K562 (cell line): Measurements from ENCODE around the gene KHSRP. TPM values are rescaled to one million over a fixed set of nuclear protein-coding genes. Genes with fewer than 3 reads are reported as not detected.

Source experiments
- ATAC-seq: fragments of 200-7000 bp; cut with Tn5 transposase; 3 replicates; pipeline ENCODE4 v1.9.1; 2020; ENCODE audit warnings: moderate library complexity
- BruUV-seq: library from RNA; stranded (reverse); fragments of 400-500 nt; replicated peaks from 2 replicates; lab custom pipeline; 2021; lab: Mats Ljungman, UMichigan
- CTCF ChIA-PET: fragments of 300-600 bp; formaldehyde crosslinking; extraction: SDS; loops from one replicate; lab custom pipeline; 2021; ENCODE audit warnings: low intra/inter-chr PET ratio; lab: Yijun Ruan, JAX
- POLR2A ChIA-PET: fragments of 300-600, 350-650 bp; sonication (Branson Sonifier 250); formaldehyde crosslinking; extraction: SDS; loops from one replicate; lab custom pipeline; 2021; ENCODE audit warnings: antibody characterized with exemption, inconsistent platforms; lab: Yijun Ruan, JAX
- DNase-seq, 4 experiments: peaks; one replicate each; pipeline versions ENCODE4 v3.0.0 to v3.0.0-alpha.2; 2011 to 2018; ENCODE audit warnings: low spot score in 3 of 4, mixed read lengths in 3 of 4; ENCODE audit errors: extremely low read depth in 1 of 4
- FAIRE-seq: peaks from 2 replicates; lab custom pipeline; 2011; peaks lifted over from hg19 to GRCh38; lab: Jason Lieb, UNC
- H2AFZ ChIP-seq: 2 replicates; pipeline ENCODE4 v1.6.0; 2011; ENCODE audit warnings: low read depth, low read length, control low read depth, inconsistent platforms
- H3K27ac ChIP-seq: fragments of 200-600 bp; 3 replicates; pipeline ENCODE4 v1.8.0; 2011; ENCODE audit warnings: low read depth, mild to moderate bottlenecking, control low read depth, inconsistent platforms, low read length, moderate library complexity, mixed read lengths; ENCODE audit errors: extremely low read depth
- H3K27me3 ChIP-seq, 2 experiments: fragments of 300-600 bp in 1 of 2; 2 replicates in 1 of 2; 3 replicates in 1 of 2; pipeline versions ENCODE4 v1.6.0 to v1.8.0; 2011; ENCODE audit warnings: inconsistent platforms in 2 of 2, low read length in 2 of 2, mild to moderate bottlenecking in 1 of 2, mixed read lengths in 1 of 2, moderate library complexity in 1 of 2; ENCODE audit not compliant: control insufficient read depth in 2 of 2, insufficient read depth in 2 of 2
- H3K36me3 ChIP-seq: fragments of 300-600 bp; 3 replicates; pipeline ENCODE4 v1.8.0; 2011; ENCODE audit warnings: mild to moderate bottlenecking, low read length, inconsistent platforms; ENCODE audit not compliant: control insufficient read depth, insufficient read depth
- H3K4me1 ChIP-seq, 2 experiments: fragments of 200-600 bp in 1 of 2; replicated peaks in 1 of 2; 2 replicates in 1 of 2; 3 replicates in 1 of 2; pipeline versions ENCODE4 v1.5.1 to v1.8.0; 2011; ENCODE audit warnings: inconsistent platforms in 2 of 2, low read length in 2 of 2, mild to moderate bottlenecking in 1 of 2, mixed read lengths in 1 of 2, moderate library complexity in 1 of 2; ENCODE audit not compliant: control insufficient read depth in 2 of 2, insufficient read depth in 2 of 2
- H3K4me2 ChIP-seq: 2 replicates; pipeline ENCODE4 v1.6.1; 2011; ENCODE audit warnings: low read length, control low read depth, inconsistent platforms, mixed read lengths; ENCODE audit not compliant: insufficient read depth
- H3K4me3 ChIP-seq: fragments of 200-600 bp; sonication (generic), shearing (Covaris generic); 2 replicates; pipeline ENCODE4 v1.5.1; 2016; ENCODE audit warnings: control low read depth, inconsistent platforms
- H3K79me2 ChIP-seq: fragments of 200-600 bp; 3 replicates; pipeline ENCODE4 v1.8.0; 2011; ENCODE audit warnings: low read length, inconsistent platforms; ENCODE audit not compliant: control insufficient read depth, insufficient read depth
- H3K9ac ChIP-seq, 2 experiments: 2 replicates each; pipeline versions ENCODE4 v1.6.0 to v1.6.1; 2011; ENCODE audit warnings: low read depth in 2 of 2, low read length in 2 of 2, control low read depth in 1 of 2, inconsistent platforms in 1 of 2, mild to moderate bottlenecking in 1 of 2, mixed read lengths in 1 of 2; ENCODE audit not compliant: insufficient read depth in 1 of 2
- H3K9me1 ChIP-seq: one replicate; pipeline ENCODE4 v1.6.0; 2011; ENCODE audit warnings: inconsistent platforms, mild to moderate bottlenecking, low read length, moderate library complexity; ENCODE audit not compliant: control insufficient read depth, insufficient read depth
- H3K9me3 ChIP-seq: replicated peaks from 2 replicates; pipeline ENCODE4 v1.5.1; 2011; ENCODE audit warnings: low read depth, low read length, inconsistent platforms; ENCODE audit not compliant: control insufficient read depth, insufficient read depth
- H4K20me1 ChIP-seq: replicated peaks from 2 replicates; pipeline ENCODE4 v1.6.1; 2011; ENCODE audit warnings: low read length, inconsistent platforms, mixed read lengths; ENCODE audit not compliant: control insufficient read depth, insufficient read depth
- CBX2 ChIP-seq: fragments of 200-600 bp; sonication (generic); IDR thresholded peaks from one replicate; pipeline ENCODE4 v1.6.1; 2012; ENCODE audit warnings: mild to moderate bottlenecking, low read length, inconsistent platforms; ENCODE audit not compliant: insufficient read depth, poor library complexity, severe bottlenecking
- MCM5 ChIP-seq: fragments of 450-650 bp; IDR thresholded peaks from 2 replicates; pipeline ENCODE4 v1.6.1; 2016; ENCODE audit warnings: low read depth
- NR4A1 ChIP-seq, 2 experiments: fragments of 250-450 bp in 1 of 2; fragments of 450-650 bp in 1 of 2; sonication (Bioruptor Pico) in 1 of 2; IDR thresholded peaks; 2 replicates each; pipeline versions ENCODE4 v1.4.0 to v1.6.1; 2016 to 2020; ENCODE audit warnings: mild to moderate bottlenecking in 2 of 2, missing compliant biosample characterization in 1 of 2, missing genetic modification characterization in 1 of 2, moderate library complexity in 1 of 2
- PML ChIP-seq: IDR thresholded peaks from 2 replicates; pipeline ENCODE4 v1.6.1; 2012; ENCODE audit warnings: low read length, inconsistent platforms
- POLR2G ChIP-seq: fragments of 200-400 bp; formaldehyde crosslinking; IDR thresholded peaks from 2 replicates; pipeline ENCODE4 v1.6.1; 2017; ENCODE audit warnings: low read depth, mild to moderate bottlenecking, antibody characterized with exemption, low read length, moderate library complexity
- RBFOX2 ChIP-seq: fragments of 200-400 bp; formaldehyde crosslinking; IDR thresholded peaks from 2 replicates; pipeline ENCODE4 v1.6.1; 2017; ENCODE audit warnings: low read depth, mild to moderate bottlenecking, low read length, moderate library complexity
- WGBS: fragments of 100-300 bp; shearing (Covaris generic); methylation state at CpG from one replicate; pipeline ENCODE4 v1.1.6; 2016; ENCODE audit warnings: low coverage, mixed read lengths; ENCODE audit not compliant: insufficient coverage; ENCODE audit errors: missing lambda C conversion rate; 5-methylcytosine and 5-hydroxymethylcytosine counted together
- in situ Hi-C: fragments of 300-500 bp; cut with MboI; formaldehyde crosslinking; loops from 4 replicates; pipeline ENCODE4 v1.15.0; 2018; ENCODE audit warnings: inconsistent platforms, mixed read lengths
- intact Hi-C: fragments of 100-400 bp; cut with micrococcal nuclease; formaldehyde crosslinking; loops from 2 replicates; pipeline ENCODE4 v1.14.2; 2022
- microRNA-seq: library from miRNA; unstranded; fragments of <30 nt; microRNA quantifications from one replicate; pipeline ENCODE4, GENCODE V29; 2018; ENCODE audit warnings: borderline microRNAs expressed
- polyA plus RNA-seq, 8 experiments: library from polyadenylated mRNA; depleted of rRNA in 4 of 8; stranded (reverse) in 5 of 8; unstranded in 3 of 8; fragments of >200 nt; fragmentation: Nextera tagmentation in 2 of 8; fragmentation: Illumina TruSeq in 1 of 8; extraction: Ambion mirVana in 2 of 8; extraction: Trizol in 1 of 8; gene quantifications; 2 replicates each; pipeline versions ENCODE4 v1.2.1 to v1.2.3, GENCODE V29; 2011 to 2014; ENCODE audit warnings: inconsistent platforms in 1 of 8, missing spikeins in 1 of 8
- small RNA-seq: library from RNA; depleted of rRNA; stranded (forward); fragments of <200 nt; gene quantifications from one replicate; pipeline ENCODE3, GENCODE V24; 2014
- total RNA-seq, 7 experiments: library from RNA; depleted of rRNA in 6 of 7; stranded (reverse); fragments of >200 nt in 6 of 7; fragmentation: Illumina TruSeq in 2 of 7; extraction: Trizol in 2 of 7; gene quantifications; 2 replicates each; pipeline versions ENCODE4 v1.2.1 to v1.2.3, GENCODE V29; 2011 to 2021; ENCODE audit warnings: low replicate concordance in 1 of 7
- TF ChIP-seq, protein P1 (sequence below): sonication (generic); formaldehyde crosslinking; IDR thresholded peaks from 2 replicates; pipeline ENCODE4 v1.8.1; 2023; ENCODE audit warnings: mild to moderate bottlenecking, missing genetic modification reagents

KHSRP gene
- total and polyA plus RNA-seq, 9 of the 15 experiments (the other 6 are each of a cell fraction or from before 2014, with no cell fraction given) = 4.2 to 564 (median 139) TPM

DNA sequence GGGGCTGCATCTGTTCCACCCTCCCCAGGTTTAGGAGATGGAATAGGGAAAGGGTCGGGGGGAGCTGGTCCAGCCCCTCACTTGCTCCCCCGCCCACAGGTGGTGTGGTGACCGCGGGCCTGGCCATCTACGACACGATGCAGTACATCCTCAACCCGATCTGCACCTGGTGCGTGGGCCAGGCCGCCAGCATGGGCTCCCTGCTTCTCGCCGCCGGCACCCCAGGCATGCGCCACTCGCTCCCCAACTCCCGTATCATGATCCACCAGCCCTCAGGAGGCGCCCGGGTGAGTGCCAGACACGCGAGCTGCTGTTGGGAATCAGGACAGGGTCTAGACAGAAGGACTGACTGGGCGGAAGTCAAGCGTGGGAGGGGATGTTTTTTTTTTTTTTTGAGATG is 60.3 kb downstream of the KHSRP start:
- no peak for DNase-seq
- Histone ChIP-seq H3K36me3 (peaks cover 60% of the 10 kb centered on the region; the same call in 2 of the 3 replicates), H4K20me1 (no peaks in the 10 kb centered on the region), H3K9me1 (no peaks in the 10 kb centered on the region)
- BruUV-seq = no TSS peak
- no peak for ATAC-seq
- no peak for TF ChIP-seq MCM5
- TF ChIP-seq, protein P1, sequence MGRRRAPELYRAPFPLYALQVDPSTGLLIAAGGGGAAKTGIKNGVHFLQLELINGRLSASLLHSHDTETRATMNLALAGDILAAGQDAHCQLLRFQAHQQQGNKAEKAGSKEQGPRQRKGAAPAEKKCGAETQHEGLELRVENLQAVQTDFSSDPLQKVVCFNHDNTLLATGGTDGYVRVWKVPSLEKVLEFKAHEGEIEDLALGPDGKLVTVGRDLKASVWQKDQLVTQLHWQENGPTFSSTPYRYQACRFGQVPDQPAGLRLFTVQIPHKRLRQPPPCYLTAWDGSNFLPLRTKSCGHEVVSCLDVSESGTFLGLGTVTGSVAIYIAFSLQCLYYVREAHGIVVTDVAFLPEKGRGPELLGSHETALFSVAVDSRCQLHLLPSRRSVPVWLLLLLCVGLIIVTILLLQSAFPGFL (CRISPR knock-in tag) = no peak
- TF ChIP-seq CBX2 = no peak
- TF ChIP-seq NR4A1 (CRISPR knock-in tag; IDR thresholded peaks at IDR 0.05) = no peak
- TF ChIP-seq NR4A1 (tag; IDR thresholded peaks at IDR 0.05) = no peak
- peak; percentile 36; the same call in 1 of the 2 replicates for TF ChIP-seq POLR2G
- no peak for TF ChIP-seq PML
- TF ChIP-seq RBFOX2 = peak; percentile 58
- TF ChIP-seq, all 486 proteins: peak for 2
- Histone ChIP-seq H3K4me2 (no peak overlapping the region), H3K27ac (no peak overlapping the region), H3K9ac (peak overlapping the region in 1 of 2 experiments; percentile 35; a peak in 1 of 4 replicates), H3K4me3 (no peak overlapping the region), H3K79me2 (peaks cover 17% of the 10 kb centered on the region), H2AFZ (no peak overlapping the region), H3K4me1 (peaks cover 3 to 28% of the 10 kb centered on the region in 2 experiments; a peak in 3 of 5 replicates), H3K9me3 (no peaks in the 10 kb centered on the region), H3K27me3 (no peaks in the 10 kb centered on the region)
- no peak for FAIRE-seq
- in situ Hi-C loops (no loop called here), intact Hi-C loops (no loop called here)
- WGBS = 95% methylated on average over 7 of the region's 21 CpGs
- CTCF ChIA-PET = no interaction called here
- POLR2A ChIA-PET = interaction anchor here (3.4 kb wide), 1 partner anchor 9 kb away, joined by 29 read pairs; the partner anchor contains the start of gene ALKBH7

Small RNA genes within 50 kb of the gene (microRNA-seq; reads per million reads assigned to microRNA genes)
- gene MIR3940 (21.1 reads per million, percentile 66 among the genes with 10 or more reads in this experiment), gene MIR6790 (not detected), gene MIR6885 (1.2 reads per million, percentile 13 among the genes with 10 or more reads in this experiment)

Small RNA genes within 50 kb of the gene (small RNA-seq; reads per million reads assigned to genes)
- gene MIR6790 = not detected
- gene MIR6885 = not detected

Other genes starting within 250 kb of the KHSRP start
Only the 7 nearest of the 14 such genes appear.
- 65.7 and 88.6 TPM in 2 replicates for gene ALKBH7, start 52.0 kb downstream of the KHSRP start, total RNA-seq (2014; rRNA removed)
- 2.3 and 4.4 TPM in 2 replicates for gene ALKBH7, start 52.0 kb downstream of the KHSRP start, total RNA-seq (2014; rRNA removed; fragmentation: Illumina TruSeq; extraction: Trizol)
- 24.6 and 29.8 TPM in 2 replicates for gene ALKBH7, start 52.0 kb downstream of the KHSRP start, total RNA-seq (2015; rRNA removed; fragmentation: Illumina TruSeq; extraction: Trizol)
- gene ALKBH7, start 52.0 kb downstream of the KHSRP start, total RNA-seq (2021) = 94.8 and 110 TPM in 2 replicates
- 17.6 and 35.4 TPM in 2 replicates for gene ALKBH7, start 52.0 kb downstream of the KHSRP start, polyA plus RNA-seq (2011; rRNA removed)
- gene ALKBH7, start 52.0 kb downstream of the KHSRP start, polyA plus RNA-seq (2014; fragmentation: Illumina TruSeq; extraction: Trizol) = 9.5 and 24.2 TPM in 2 replicates
- gene ALKBH7, start 52.0 kb downstream of the KHSRP start, polyA plus RNA-seq (2014; fragmentation: Nextera tagmentation; extraction: Ambion mirVana) = 1 to 10 TPM in 1 of 2 experiments, under 1 TPM in 1; 0.69 to 2.8 TPM
- 67.6 and 68.8 TPM in 2 replicates for gene ALKBH7, start 52.0 kb downstream of the KHSRP start, polyA plus RNA-seq (2014; rRNA removed)
- gene PSPN, start 48.9 kb downstream of the KHSRP start, total RNA-seq (2014; rRNA removed) = 0.78 and 0.82 TPM in 2 replicates
- gene PSPN, start 48.9 kb downstream of the KHSRP start, total RNA-seq (2014; rRNA removed; fragmentation: Illumina TruSeq; extraction: Trizol) = 0.45 and 0.58 TPM in 2 replicates
- 0.83 and 0.87 TPM in 2 replicates for gene PSPN, start 48.9 kb downstream of the KHSRP start, total RNA-seq (2015; rRNA removed; fragmentation: Illumina TruSeq; extraction: Trizol)
- 1.1 TPM in 2 replicates for gene PSPN, start 48.9 kb downstream of the KHSRP start, total RNA-seq (2021)
- gene PSPN, start 48.9 kb downstream of the KHSRP start, polyA plus RNA-seq (2011; rRNA removed) = 0.25 and 0.32 TPM in 2 replicates
- 0.55 and 0.58 TPM in 2 replicates for gene PSPN, start 48.9 kb downstream of the KHSRP start, polyA plus RNA-seq (2014; fragmentation: Illumina TruSeq; extraction: Trizol)
- under 1 TPM; 0.21 to 0.29 TPM for gene PSPN, start 48.9 kb downstream of the KHSRP start, polyA plus RNA-seq (2014; fragmentation: Nextera tagmentation; extraction: Ambion mirVana)
- 0.28 and 0.40 TPM in 2 replicates for gene PSPN, start 48.9 kb downstream of the KHSRP start, polyA plus RNA-seq (2014; rRNA removed)
- gene GTF2F1, start 31.6 kb downstream of the KHSRP start, total RNA-seq (2014; rRNA removed) = 75.4 and 81.6 TPM in 2 replicates
- 30.3 TPM in 2 replicates for gene GTF2F1, start 31.6 kb downstream of the KHSRP start, total RNA-seq (2014; rRNA removed; fragmentation: Illumina TruSeq; extraction: Trizol)
- 73.5 and 79.1 TPM in 2 replicates for gene GTF2F1, start 31.6 kb downstream of the KHSRP start, total RNA-seq (2015; rRNA removed; fragmentation: Illumina TruSeq; extraction: Trizol)
- gene GTF2F1, start 31.6 kb downstream of the KHSRP start, total RNA-seq (2021) = 58.9 and 71.7 TPM in 2 replicates
- gene GTF2F1, start 31.6 kb downstream of the KHSRP start, polyA plus RNA-seq (2011; rRNA removed) = 34.9 and 47.9 TPM in 2 replicates
- gene GTF2F1, start 31.6 kb downstream of the KHSRP start, polyA plus RNA-seq (2014; fragmentation: Illumina TruSeq; extraction: Trizol) = 68.4 and 85.9 TPM in 2 replicates
- 1 to 10 TPM; 4.7 to 6.3 TPM for gene GTF2F1, start 31.6 kb downstream of the KHSRP start, polyA plus RNA-seq (2014; fragmentation: Nextera tagmentation; extraction: Ambion mirVana)
- gene GTF2F1, start 31.6 kb downstream of the KHSRP start, polyA plus RNA-seq (2014; rRNA removed) = 66.0 and 68.7 TPM in 2 replicates
- 0.94 and 1.00 TPM in 2 replicates for gene SLC25A41, start 9.0 kb upstream of the KHSRP start, total RNA-seq (2014; rRNA removed)
- gene SLC25A41, start 9.0 kb upstream of the KHSRP start, total RNA-seq (2014; rRNA removed; fragmentation: Illumina TruSeq; extraction: Trizol) = 1.1 and 1.6 TPM in 2 replicates
- gene SLC25A41, start 9.0 kb upstream of the KHSRP start, total RNA-seq (2015; rRNA removed; fragmentation: Illumina TruSeq; extraction: Trizol) = 1.2 and 1.6 TPM in 2 replicates
- 4.2 and 4.6 TPM in 2 replicates for gene SLC25A41, start 9.0 kb upstream of the KHSRP start, total RNA-seq (2021)
- 3.3 and 6.5 TPM in 2 replicates for gene SLC25A41, start 9.0 kb upstream of the KHSRP start, polyA plus RNA-seq (2011; rRNA removed)
- 2.0 and 4.7 TPM in 2 replicates for gene SLC25A41, start 9.0 kb upstream of the KHSRP start, polyA plus RNA-seq (2014; fragmentation: Illumina TruSeq; extraction: Trizol)
- under 1 TPM; 0.08 to 0.24 TPM for gene SLC25A41, start 9.0 kb upstream of the KHSRP start, polyA plus RNA-seq (2014; fragmentation: Nextera tagmentation; extraction: Ambion mirVana)
- 4.0 and 6.7 TPM in 2 replicates for gene SLC25A41, start 9.0 kb upstream of the KHSRP start, polyA plus RNA-seq (2014; rRNA removed)
- 40.4 and 57.2 TPM in 2 replicates for gene SLC25A23, start 35.0 kb upstream of the KHSRP start, total RNA-seq (2014; rRNA removed)
- gene SLC25A23, start 35.0 kb upstream of the KHSRP start, total RNA-seq (2014; rRNA removed; fragmentation: Illumina TruSeq; extraction: Trizol) = 26.2 and 26.6 TPM in 2 replicates
- 25.8 and 26.0 TPM in 2 replicates for gene SLC25A23, start 35.0 kb upstream of the KHSRP start, total RNA-seq (2015; rRNA removed; fragmentation: Illumina TruSeq; extraction: Trizol)
- 72.0 and 75.1 TPM in 2 replicates for gene SLC25A23, start 35.0 kb upstream of the KHSRP start, total RNA-seq (2021)
- 18.7 and 20.9 TPM in 2 replicates for gene SLC25A23, start 35.0 kb upstream of the KHSRP start, polyA plus RNA-seq (2011; rRNA removed)
- 64.3 and 70.5 TPM in 2 replicates for gene SLC25A23, start 35.0 kb upstream of the KHSRP start, polyA plus RNA-seq (2014; fragmentation: Illumina TruSeq; extraction: Trizol)
- 1 to 10 TPM; 6.1 to 6.5 TPM for gene SLC25A23, start 35.0 kb upstream of the KHSRP start, polyA plus RNA-seq (2014; fragmentation: Nextera tagmentation; extraction: Ambion mirVana)
- gene SLC25A23, start 35.0 kb upstream of the KHSRP start, polyA plus RNA-seq (2014; rRNA removed) = 44.3 and 47.5 TPM in 2 replicates
- gene CRB3, start 39.5 kb upstream of the KHSRP start, total RNA-seq (2014; rRNA removed) = 0.57 TPM in 1 of 2 replicates, not detected in the other
- not detected in 2 replicates for gene CRB3, start 39.5 kb upstream of the KHSRP start, total RNA-seq (2014; rRNA removed; fragmentation: Illumina TruSeq; extraction: Trizol)
- gene CRB3, start 39.5 kb upstream of the KHSRP start, total RNA-seq (2015; rRNA removed; fragmentation: Illumina TruSeq; extraction: Trizol) = not detected in 2 replicates
- gene CRB3, start 39.5 kb upstream of the KHSRP start, total RNA-seq (2021) = 0.49 and 0.65 TPM in 2 replicates
- 0.11 TPM in 1 of 2 replicates, not detected in the other for gene CRB3, start 39.5 kb upstream of the KHSRP start, polyA plus RNA-seq (2011; rRNA removed)
- gene CRB3, start 39.5 kb upstream of the KHSRP start, polyA plus RNA-seq (2014; fragmentation: Illumina TruSeq; extraction: Trizol) = not detected in 2 replicates
- gene CRB3, start 39.5 kb upstream of the KHSRP start, polyA plus RNA-seq (2014; fragmentation: Nextera tagmentation; extraction: Ambion mirVana) = not detected
- 0.18 TPM in 1 of 2 replicates, not detected in the other for gene CRB3, start 39.5 kb upstream of the KHSRP start, polyA plus RNA-seq (2014; rRNA removed)
- gene DENND1C, start 57.0 kb upstream of the KHSRP start, total RNA-seq (2014; rRNA removed) = 0.09 and 0.16 TPM in 2 replicates
- gene DENND1C, start 57.0 kb upstream of the KHSRP start, total RNA-seq (2014; rRNA removed; fragmentation: Illumina TruSeq; extraction: Trizol) = 0.18 TPM in 1 of 2 replicates, not detected in the other
- gene DENND1C, start 57.0 kb upstream of the KHSRP start, total RNA-seq (2015; rRNA removed; fragmentation: Illumina TruSeq; extraction: Trizol) = 0.15 and 0.43 TPM in 2 replicates
- 0.49 and 0.78 TPM in 2 replicates for gene DENND1C, start 57.0 kb upstream of the KHSRP start, total RNA-seq (2021)
- gene DENND1C, start 57.0 kb upstream of the KHSRP start, polyA plus RNA-seq (2011; rRNA removed) = 0.29 and 1.1 TPM in 2 replicates
- 0.33 and 0.34 TPM in 2 replicates for gene DENND1C, start 57.0 kb upstream of the KHSRP start, polyA plus RNA-seq (2014; fragmentation: Illumina TruSeq; extraction: Trizol)
- gene DENND1C, start 57.0 kb upstream of the KHSRP start, polyA plus RNA-seq (2014; fragmentation: Nextera tagmentation; extraction: Ambion mirVana) = under 1 TPM in 1 of 2 experiments, not detected in 1; 0.03 TPM
- gene DENND1C, start 57.0 kb upstream of the KHSRP start, polyA plus RNA-seq (2014; rRNA removed) = 0.19 and 1.2 TPM in 2 replicates